Muscle layer of duodenum (tissue), 2 donors: ENCODE results near the gene CSKMT.
"Not testable (repeated sequence)": the region's sequence is repeated elsewhere in the genome, so short reads cannot be mapped to it uniquely, and the experiment has no call there.

Experiments
- H3K27ac ChIP-seq: one replicate; pipeline ENCODE4 v1.7.0; 2013; ENCODE audit warnings: mild to moderate bottlenecking, low read length
- H3K27me3 ChIP-seq: one replicate; pipeline ENCODE4 v1.7.0; 2013; ENCODE audit warnings: low read depth, mild to moderate bottlenecking, control low read depth, low read length
- H3K36me3 ChIP-seq, 2 donors: one replicate each; pipeline ENCODE4 v1.7.0; 2013; ENCODE audit warnings: low read length in 2 of 2, control low read depth in 1 of 2, mild to moderate bottlenecking in 1 of 2; ENCODE audit not compliant: insufficient read depth in 2 of 2, control insufficient read depth in 1 of 2
- H3K4me1 ChIP-seq, 2 donors: one replicate each; pipeline ENCODE4 v1.7.0; 2013; ENCODE audit warnings: low read length in 2 of 2, mild to moderate bottlenecking in 2 of 2, control low read depth in 1 of 2, moderate library complexity in 1 of 2; ENCODE audit not compliant: insufficient read depth in 2 of 2, control insufficient read depth in 1 of 2
- H3K4me3 ChIP-seq, 2 donors: one replicate each; pipeline ENCODE4 v1.7.0; 2013; ENCODE audit warnings: low read length in 2 of 2, low read depth in 1 of 2, mild to moderate bottlenecking in 1 of 2
- H3K9me3 ChIP-seq, 2 donors: one replicate each; pipeline ENCODE4 v1.7.0; 2013; ENCODE audit warnings: low read length in 2 of 2, control low read depth in 1 of 2, mild to moderate bottlenecking in 1 of 2; ENCODE audit not compliant: control insufficient read depth in 1 of 2
- donor health status: healthy.

The CSKMT gene

DNA sequence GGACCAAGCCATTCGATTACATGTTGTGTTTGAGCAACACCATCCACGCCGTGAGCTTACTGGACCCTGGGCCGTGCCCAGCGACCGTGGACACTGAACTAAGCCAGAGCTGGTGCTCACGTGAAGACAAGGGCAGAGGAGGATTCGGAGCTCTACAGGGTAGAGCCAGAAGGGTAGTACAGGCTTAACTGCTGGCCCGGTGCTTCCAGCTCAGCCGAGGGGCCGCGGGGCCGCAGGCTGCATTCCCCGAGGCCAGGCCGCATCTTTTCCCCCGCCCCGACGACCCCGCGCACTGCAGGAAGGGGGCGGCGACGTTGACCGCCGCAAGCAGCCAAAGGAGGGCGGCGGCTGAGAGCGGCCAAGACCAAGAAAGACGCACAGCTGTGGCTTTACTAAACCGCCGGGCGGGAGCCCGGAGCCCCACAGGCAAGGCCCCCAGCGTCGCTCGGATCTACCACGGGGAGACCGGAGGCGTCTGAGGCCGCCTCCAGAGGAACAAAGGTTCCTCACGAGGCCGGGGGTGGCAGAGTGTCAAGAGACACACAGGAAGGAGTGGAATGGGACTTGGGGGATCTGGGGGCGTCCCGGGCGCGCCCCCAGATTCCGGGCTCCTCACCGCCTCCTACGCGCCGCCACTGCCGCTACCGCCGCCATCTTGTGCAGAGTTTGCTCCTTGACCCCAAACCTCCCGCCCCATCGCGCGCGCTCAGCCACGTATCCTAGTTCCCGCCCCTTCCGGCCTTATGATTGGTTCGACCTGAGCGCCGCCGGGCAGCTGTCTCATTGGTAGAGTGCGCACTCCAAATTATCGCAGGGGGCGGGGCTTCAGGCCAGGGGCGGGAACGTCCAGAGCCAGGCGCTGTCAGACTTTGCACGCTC, 18.9 kb upstream of the CSKMT start, which contains the start of gene GANAB:
Gene GANAB, minus strand, starts transcription at position 668 of the 879 bp plus-strand sequence. Its CDS starts 14 bp downstream, at position 654.
- Histone ChIP-seq H3K4me1 (peaks cover 6 to 25% of the 10 kb centered on the region in 2 donors), H3K4me3 (peak within 1 kb of the TSS; percentile 81 to 99), H3K27ac (peak within 1 kb of the TSS; percentile 75), H3K27me3 (no peaks in the 10 kb centered on the region), H3K9me3 (no peaks in the 10 kb centered on the region), H3K36me3 (peaks cover 16 to 43% of the 10 kb centered on the region in 2 donors)

DNA sequence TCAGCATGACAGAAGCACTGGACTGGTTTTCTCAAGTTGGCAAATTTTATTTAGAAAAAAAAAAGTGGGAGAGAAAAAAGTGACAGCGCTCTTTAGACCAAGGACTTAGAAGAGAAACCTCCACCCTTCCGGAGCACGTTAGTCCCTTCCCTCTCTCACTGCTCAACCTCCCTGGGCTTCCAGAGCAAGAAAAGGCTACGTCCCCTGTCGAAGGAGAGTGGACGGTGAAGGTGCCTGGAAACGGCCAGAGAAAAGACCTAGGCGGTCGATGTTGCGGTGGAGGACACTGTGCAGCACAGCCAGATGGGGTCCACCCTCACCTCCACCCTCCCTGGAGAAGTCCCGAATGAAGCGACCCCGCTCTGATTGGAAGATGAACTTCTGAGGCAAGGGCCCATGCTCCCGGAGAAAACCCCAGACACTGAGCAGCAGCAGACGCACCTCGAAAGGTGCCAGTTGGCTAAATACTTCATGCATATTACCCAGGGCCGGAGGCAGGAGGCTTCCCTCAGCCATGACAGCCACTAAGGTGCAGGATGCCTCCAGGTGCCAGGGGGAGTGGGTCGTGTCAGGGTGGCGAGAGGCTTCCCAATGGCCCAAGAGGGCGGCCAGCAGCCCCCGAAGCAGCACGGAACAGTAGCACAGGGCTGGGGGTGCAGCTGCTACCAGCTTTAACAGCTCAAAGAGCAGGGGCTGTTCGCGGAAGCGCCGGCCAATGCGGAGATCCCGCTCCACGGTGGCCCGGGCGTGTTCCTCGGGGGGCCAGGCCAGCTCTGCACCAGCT, 18.1 kb upstream of the CSKMT start:
- Histone ChIP-seq H3K9me3 (no peaks in the 10 kb centered on the region), H3K4me3 (peak overlapping the region in 1 of 2 donors; percentile 99), H3K36me3 (peaks cover 16 to 43% of the 10 kb centered on the region in 2 donors), H3K27ac (peak overlapping the region; percentile 68), H3K27me3 (no peaks in the 10 kb centered on the region), H3K4me1 (peaks cover 6 to 32% of the 10 kb centered on the region in 2 donors)

DNA sequence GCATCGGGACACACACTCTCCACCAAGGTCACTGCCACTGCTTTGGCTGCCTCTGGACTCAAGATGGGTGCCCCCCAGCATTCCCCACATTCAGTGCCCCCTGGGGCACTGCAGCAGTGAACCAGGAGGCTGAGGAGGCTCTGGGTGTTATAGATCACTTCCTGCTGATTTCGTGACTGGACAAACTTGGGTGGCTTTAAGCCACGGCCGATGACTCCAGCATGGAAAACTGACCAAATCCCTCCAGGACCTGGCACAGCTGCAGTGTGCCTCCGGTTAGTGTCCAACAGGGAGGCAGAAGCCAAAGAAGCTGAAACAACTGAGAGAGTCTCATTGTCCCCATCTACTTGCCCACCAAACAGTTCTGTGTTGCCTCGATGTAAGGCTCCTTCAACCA, 17.5 kb upstream of the CSKMT start:
- H3K27me3 ChIP-seq: no peaks in the 10 kb centered on the region
- no peak overlapping the region for H3K27ac ChIP-seq
- peaks cover 6 to 38% of the 10 kb centered on the region in 2 donors for H3K4me1 ChIP-seq
- H3K36me3 ChIP-seq: peaks cover 14 to 43% of the 10 kb centered on the region in 2 donors
- no peak overlapping the region for H3K4me3 ChIP-seq
- no peaks in the 10 kb centered on the region for H3K9me3 ChIP-seq

DNA sequence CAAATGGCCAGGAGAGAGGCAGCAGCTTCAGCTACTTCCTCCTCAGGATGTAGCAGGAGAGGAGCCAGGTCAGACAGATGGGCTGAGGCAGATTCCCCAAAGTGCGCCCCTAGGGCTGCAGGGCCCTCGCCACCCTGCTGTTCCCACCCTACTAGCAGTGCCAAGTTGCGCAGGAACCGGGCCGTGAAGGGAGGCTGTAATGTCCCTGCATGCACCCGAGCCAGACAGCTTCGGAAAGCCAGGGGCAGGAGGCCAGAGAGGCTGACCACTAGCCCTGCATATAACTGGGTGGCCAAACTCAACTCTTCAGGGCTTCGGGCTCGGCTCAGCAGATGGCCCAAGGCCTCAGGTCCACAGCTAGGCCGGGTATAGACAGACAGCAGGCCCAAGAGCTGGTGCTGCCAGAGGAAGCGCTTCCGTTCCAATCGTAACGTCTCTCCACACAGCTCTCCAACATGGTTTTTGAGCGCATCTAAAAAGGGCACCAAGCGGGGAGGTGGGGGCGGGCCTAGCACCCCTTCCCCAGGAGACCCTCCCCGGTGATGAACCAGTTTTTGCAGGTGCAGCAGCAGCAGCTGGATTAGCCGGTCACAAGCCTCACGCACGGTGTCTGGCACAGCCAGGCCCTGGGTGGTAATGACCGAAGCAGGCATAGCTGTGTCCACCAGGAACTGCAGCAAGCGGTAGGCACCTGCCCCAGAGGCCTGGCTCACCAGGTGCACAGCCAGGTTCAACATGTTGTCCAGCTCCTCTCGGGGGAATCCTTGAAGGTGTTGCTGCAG, 16.7 kb upstream of the CSKMT start:
- peaks cover 6 to 39% of the 10 kb centered on the region in 2 donors for H3K4me1 ChIP-seq
- H3K27ac ChIP-seq: no peak overlapping the region
- no peak overlapping the region for H3K4me3 ChIP-seq

DNA sequence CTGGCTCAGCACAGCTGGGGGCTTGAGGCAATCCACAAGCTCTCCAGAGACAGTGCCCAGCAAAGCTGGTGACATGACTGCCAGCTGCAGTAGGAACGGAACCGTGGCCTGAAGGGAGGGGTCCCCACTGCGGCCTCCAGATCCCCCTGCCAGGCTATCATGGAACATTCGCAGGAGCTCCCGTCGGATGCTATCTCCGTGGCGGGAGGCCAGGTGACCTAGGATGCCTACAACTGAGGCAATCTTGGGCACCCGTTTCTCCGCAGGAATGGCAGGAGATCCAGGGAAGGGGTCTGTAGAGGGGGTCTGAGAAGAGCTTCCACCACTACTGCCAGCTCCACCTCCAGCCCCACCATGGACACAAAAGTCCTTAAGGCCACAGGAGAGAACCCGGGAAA, 16.1 kb upstream of the CSKMT start:
- H3K4me3 ChIP-seq: no peak overlapping the region
- no peak overlapping the region for H3K27ac ChIP-seq
- H3K9me3 ChIP-seq: no peaks in the 10 kb centered on the region
- no peaks in the 10 kb centered on the region for H3K27me3 ChIP-seq
- H3K4me1 ChIP-seq: peaks cover 6 to 39% of the 10 kb centered on the region in 2 donors
- H3K36me3 ChIP-seq: peaks cover 11 to 32% of the 10 kb centered on the region in 2 donors

More for the DNA sequence above, 16.7 kb upstream of the CSKMT start:
- peaks cover 11 to 36% of the 10 kb centered on the region in 2 donors for H3K36me3 ChIP-seq
- no peaks in the 10 kb centered on the region for H3K27me3 ChIP-seq
- H3K9me3 ChIP-seq: no peaks in the 10 kb centered on the region

DNA sequence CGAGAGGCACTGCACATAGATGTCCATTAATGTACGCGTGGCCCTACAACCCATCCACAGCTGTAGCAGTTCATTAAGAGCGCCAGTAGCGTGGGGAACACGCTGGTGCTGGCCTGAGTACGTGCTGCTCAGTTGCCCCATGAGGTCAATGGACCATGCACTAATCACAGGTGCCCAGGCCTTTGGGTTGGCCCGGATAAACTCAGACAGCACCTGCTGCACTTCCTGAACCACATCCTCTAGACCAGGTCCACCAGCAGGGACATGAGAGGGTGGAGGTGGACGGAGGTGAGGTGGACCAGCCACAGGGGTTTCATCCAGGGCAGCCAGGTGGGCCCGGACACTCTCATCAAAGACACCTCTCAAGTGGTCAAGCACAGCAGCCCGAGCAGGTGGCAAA, 15.6 kb upstream of the CSKMT start:
- Histone ChIP-seq H3K4me3 (no peak overlapping the region), H3K9me3 (no peaks in the 10 kb centered on the region), H3K27me3 (no peaks in the 10 kb centered on the region), H3K36me3 (peaks cover 11 to 28% of the 10 kb centered on the region in 2 donors), H3K27ac (no peak overlapping the region), H3K4me1 (peaks cover 6 to 36% of the 10 kb centered on the region in 2 donors)

DNA sequence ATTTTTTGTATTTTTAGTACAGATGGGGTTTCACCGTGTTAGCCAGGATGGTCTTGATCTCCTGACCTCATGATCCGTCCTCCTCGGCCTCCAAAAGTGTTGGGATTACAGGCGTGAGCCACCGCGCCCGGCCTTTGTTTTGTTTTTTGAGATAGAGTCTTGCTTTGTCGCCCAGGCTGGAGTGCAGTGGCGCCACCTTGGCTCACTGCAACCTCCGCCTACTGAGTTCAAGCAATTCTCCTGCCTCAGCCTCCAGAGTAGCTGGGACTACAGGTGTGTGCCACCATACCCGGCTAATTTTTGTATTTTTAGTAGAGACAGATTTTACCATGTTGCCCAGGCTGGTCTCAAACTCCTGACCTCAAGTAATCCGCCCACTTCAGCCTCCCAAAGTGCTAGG, 14.8 kb upstream of the CSKMT start:
- H3K27ac ChIP-seq, H3K27me3 ChIP-seq, H3K9me3 ChIP-seq, H3K4me3 ChIP-seq: not testable (repeated sequence)
- H3K36me3 ChIP-seq: peaks cover 11 to 27% of the 10 kb centered on the region in 2 donors
- H3K4me1 ChIP-seq: peaks cover 6 to 28% of the 10 kb centered on the region in 2 donors

DNA sequence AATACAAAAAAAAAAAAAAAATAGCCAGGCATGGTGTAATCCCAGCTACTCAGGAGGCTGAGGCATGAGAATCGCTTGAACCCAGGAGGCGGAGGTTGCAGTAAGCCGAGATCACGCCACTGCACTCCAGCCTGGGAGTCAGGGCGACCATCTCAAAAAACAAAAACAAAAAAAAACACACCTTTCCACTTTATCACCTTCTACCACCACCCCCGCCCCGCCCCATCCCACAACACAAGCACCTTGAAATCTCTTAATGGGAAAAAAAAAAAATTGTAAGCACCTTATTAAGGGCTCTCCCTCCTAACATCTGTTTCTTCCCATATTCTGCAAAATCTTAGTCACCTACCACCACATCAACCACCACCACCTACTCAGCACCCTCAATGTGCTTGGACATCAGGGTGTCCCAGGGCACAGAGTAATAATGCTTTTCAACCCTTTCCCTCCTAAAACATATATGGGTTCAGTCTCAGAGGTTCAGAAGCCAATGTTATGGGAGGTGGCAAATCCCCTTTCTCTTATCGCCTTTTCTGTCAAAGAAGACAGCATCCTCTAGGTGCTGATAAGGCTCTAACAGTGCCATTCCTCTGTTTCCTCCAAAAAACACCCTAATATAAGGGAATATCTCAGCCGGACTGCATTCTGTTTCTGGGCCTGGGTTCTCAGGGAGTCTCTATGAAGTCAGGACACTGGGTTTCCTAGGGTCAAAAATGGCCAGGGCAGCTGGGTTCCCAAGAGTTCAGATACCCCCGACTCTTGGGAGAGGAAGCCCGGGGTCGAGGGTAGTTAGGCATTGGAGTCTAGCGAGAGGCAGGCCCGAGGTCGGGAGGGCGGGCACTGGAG, 12.7 kb upstream of the CSKMT start:
- H3K9me3 ChIP-seq: no peaks in the 10 kb centered on the region
- H3K4me1 ChIP-seq: peaks cover 0 to 15% of the 10 kb centered on the region in 2 donors
- peak overlapping the region; percentile 88 for H3K27ac ChIP-seq
- peak overlapping the region; percentile 90 to 91 for H3K4me3 ChIP-seq
- H3K36me3 ChIP-seq: peaks cover 11 to 20% of the 10 kb centered on the region in 2 donors
- H3K27me3 ChIP-seq: no peaks in the 10 kb centered on the region

DNA sequence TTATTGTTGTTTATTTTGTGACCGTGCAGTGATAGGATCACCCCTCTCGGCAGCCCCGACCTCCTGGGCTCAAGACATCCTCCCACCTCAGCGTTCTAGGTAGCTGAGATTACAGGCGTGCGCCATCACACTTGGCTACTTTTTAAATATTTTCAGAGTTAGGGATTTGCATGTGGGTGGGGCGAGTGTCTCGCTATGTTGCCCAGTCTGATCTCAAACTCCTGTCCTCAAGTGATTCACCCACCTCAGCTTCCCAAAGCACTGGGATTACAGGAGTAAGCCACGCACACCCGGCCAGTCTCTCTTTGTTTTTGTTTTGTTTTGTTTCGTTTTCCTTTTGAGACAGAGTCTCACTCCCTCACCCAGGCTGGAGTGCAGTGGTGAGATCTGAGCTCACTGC, 10.8 kb upstream of the CSKMT start:
- H3K36me3 ChIP-seq: peaks cover 4% of the 10 kb centered on the region in 2 donors
- H3K27me3 ChIP-seq: no peaks in the 10 kb centered on the region
- no peak overlapping the region for H3K4me3 ChIP-seq
- H3K4me1 ChIP-seq: peaks cover 0 to 13% of the 10 kb centered on the region in 2 donors
- no peak overlapping the region for H3K27ac ChIP-seq
- H3K9me3 ChIP-seq: no peaks in the 10 kb centered on the region

DNA sequence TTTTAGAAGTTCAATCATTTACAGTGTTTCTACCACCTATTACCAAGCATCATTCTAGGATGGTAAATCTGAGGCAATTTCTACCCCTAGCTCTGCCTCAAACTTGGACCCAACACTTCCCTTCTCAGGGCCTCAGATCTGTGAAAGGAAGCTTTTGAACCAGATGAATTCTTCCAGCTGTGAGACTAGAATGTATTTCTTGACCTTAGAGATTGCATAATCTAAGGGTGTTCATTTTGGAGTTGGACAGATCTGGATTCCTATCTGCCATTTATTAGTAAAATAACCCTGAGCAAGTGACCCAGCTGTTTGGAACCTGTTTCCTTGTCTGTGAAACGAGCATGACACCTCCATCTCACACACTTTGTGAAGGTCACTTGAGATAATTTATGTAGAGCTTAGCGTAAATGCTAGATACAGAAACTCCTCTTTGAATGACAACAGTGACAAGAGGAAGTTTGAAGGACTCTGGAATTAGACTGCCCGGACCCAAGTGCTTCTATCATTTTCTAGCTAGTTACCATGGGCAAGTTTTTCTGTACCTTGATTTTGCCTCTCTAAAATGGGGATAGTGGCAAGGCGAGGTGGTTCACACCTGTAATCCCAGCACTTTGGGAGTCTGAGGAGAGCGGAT, 8.2 kb upstream of the CSKMT start:
- Histone ChIP-seq H3K36me3 (no peaks in the 10 kb centered on the region), H3K4me1 (peaks cover 0 to 8% of the 10 kb centered on the region in 2 donors), H3K27me3 (no peaks in the 10 kb centered on the region), H3K4me3 (no peak overlapping the region), H3K9me3 (no peaks in the 10 kb centered on the region), H3K27ac (no peak overlapping the region)
